GM12865 (cell line): ENCODE data around the gene ABCG2.

ENCODE experiments used
- DNase-seq: peaks from one replicate; pipeline ENCODE4 v3.0.0; 2010; ENCODE audit warnings: low read depth
- H3K4me3 ChIP-seq: 2 replicates; pipeline ENCODE4 v1.5.1; 2011; ENCODE audit warnings: mild to moderate bottlenecking, low read depth, low read length, control low read depth
- CTCF ChIP-seq: IDR thresholded peaks from 2 replicates; pipeline ENCODE4 v1.5.1; 2011; ENCODE audit warnings: low read length, control low read depth, low read depth, inconsistent platforms; ENCODE audit not compliant: insufficient read depth; ENCODE audit errors: missing control alignments

The ABCG2 gene

GRCh38 chr4:88054229-88054628 lies 104.2 kb downstream of the ABCG2 start:
- no peak overlapping the region for H3K4me3 ChIP-seq
- DNase-seq: no peak
- TF ChIP-seq CTCF: no peak

DNA sequence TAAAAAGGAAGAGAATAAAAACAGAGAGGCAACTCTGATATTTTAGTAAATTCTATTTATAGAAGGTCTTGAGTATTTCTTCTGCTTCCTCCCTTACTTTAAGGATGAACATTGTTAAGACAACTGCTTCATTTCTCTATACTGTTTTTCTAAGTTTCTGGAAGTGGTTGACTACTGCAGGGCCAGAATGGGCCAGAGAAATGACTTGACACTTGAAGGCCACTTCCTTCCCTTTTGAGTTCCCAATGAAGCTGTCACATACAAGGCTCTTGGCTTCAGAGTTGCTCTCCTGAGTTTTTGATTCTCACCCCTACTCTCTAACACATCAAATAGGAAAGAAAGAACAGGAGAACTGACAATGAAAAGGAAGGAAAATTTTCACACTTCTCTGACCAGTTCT lies 113.4 kb downstream of the ABCG2 start:
- no peak for DNase-seq
- TF ChIP-seq CTCF: no peak
- no peak overlapping the region for H3K4me3 ChIP-seq

- no peak for DNase-seq
These were observed 114.7 kb downstream of the ABCG2 start for GRCh38 chr4:88043586-88044340.

GRCh38 chr4:88043001-88043400 lies 115.4 kb downstream of the ABCG2 start:
- no peak overlapping the region for H3K4me3 ChIP-seq
- no peak for TF ChIP-seq CTCF

More at GRCh38 chr4:88043586-88044340, 114.7 kb downstream of the ABCG2 start:
- TF ChIP-seq CTCF: no peak
- H3K4me3 ChIP-seq: no peak overlapping the region

DNA sequence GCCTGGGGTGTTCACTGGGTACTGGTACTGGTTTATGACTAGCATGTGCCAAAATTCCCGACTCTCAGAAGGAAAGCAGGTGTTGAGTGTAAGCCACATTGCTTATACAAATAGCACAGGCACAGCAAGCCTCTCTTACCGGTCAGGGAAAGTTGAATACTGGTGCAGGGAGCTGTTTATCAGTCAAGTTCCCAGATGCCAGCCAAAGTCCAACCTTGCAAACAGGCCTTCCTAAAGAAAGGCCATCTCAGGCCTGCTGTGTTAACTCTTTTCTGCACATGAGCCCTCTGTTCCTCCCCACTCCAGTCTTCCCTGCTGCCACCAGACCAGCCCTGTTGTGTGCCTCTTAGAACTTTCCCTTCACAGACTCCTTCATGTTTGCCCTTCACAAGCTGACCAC lies 116.8 kb downstream of the ABCG2 start:
- H3K4me3 ChIP-seq: no peak overlapping the region
- TF ChIP-seq CTCF: no peak
- no peak for DNase-seq

More at GRCh38 chr4:88043001-88043400, 115.4 kb downstream of the ABCG2 start:
- no peak for DNase-seq

GRCh38 chr4:88040707-88041106 lies 117.7 kb downstream of the ABCG2 start:
- no peak for TF ChIP-seq CTCF
- H3K4me3 ChIP-seq: no peak overlapping the region
- no peak for DNase-seq
